Stomach (tissue), 9 donors: ENCODE measurements around the gene GATA6. TPM values are rescaled to one million over a fixed set of nuclear protein-coding genes. Genes with fewer than 3 reads are reported as not detected.

ENCODE experiments used
- DNase-seq, 2 donors: peaks; one replicate each; pipeline versions ENCODE4 v3.0.0 to v3.0.0-alpha.2; 2013 to 2019
- H3K27ac ChIP-seq, 5 donors: fragments of 200-600 bp in 4 of 5; sonication (generic) in 4 of 5; one replicate each; pipeline ENCODE4 v1.5.1; 2013 to 2019; ENCODE audit warnings: mild to moderate bottlenecking in 1 of 5, moderate library complexity in 1 of 5
- H3K27me3 ChIP-seq, 3 donors: fragments of 200-600 bp; sonication (generic); one replicate each; pipeline ENCODE4 v1.5.1; 2017 to 2019; ENCODE audit warnings: mixed run types in 1 of 3
- H3K36me3 ChIP-seq, 4 donors: fragments of 200-600 bp; sonication (generic); 1 replicate in 3 of 4; 2 replicates in 1 of 4; pipeline ENCODE4 v1.5.1; 2016 to 2019
- H3K4me1 ChIP-seq, 4 donors: fragments of 200-600 bp; sonication (generic); one replicate each; pipeline ENCODE4 v1.5.1; 2016 to 2019
- H3K4me3 ChIP-seq, 4 donors: fragments of 200-600 bp; sonication (generic) in 3 of 4; one replicate each; pipeline ENCODE4 v1.5.1; 2016 to 2019; ENCODE audit warnings: mild to moderate bottlenecking in 1 of 4
- H3K9me3 ChIP-seq, 4 donors: fragments of 200-600 bp; sonication (generic); one replicate each; pipeline ENCODE4 v1.5.1; 2016 to 2019
- EP300 ChIP-seq: sonication (generic); formaldehyde crosslinking; IDR thresholded peaks from one replicate; pipeline ENCODE4 v1.6.1; 2017; ENCODE audit warnings: antibody characterized with exemption
- POLR2A ChIP-seq, 4 donors: fragments of 450-650 bp; IDR thresholded peaks; one replicate each; pipeline ENCODE4 v1.6.1; 2016; ENCODE audit warnings: antibody characterized with exemption in 4 of 4, control low read depth in 2 of 4, mild to moderate bottlenecking in 1 of 4, moderate library complexity in 1 of 4
- POLR2AphosphoS5 ChIP-seq, 3 donors: sonication (generic); formaldehyde crosslinking; IDR thresholded peaks; one replicate each; pipeline ENCODE4 v1.6.1; 2016; ENCODE audit warnings: antibody characterized with exemption in 3 of 3
- WGBS, 5 donors: extraction: QIAGEN DNeasy Blood & Tissue Kit in 3 of 5; methylation state at CpG; one replicate each; pipeline versions ENCODE4 v1.1.5 to v1.1.7; 2013 to 2018; 5-methylcytosine and 5-hydroxymethylcytosine counted together
- intact Hi-C: fragments of 100-400 bp; cut with DNase I; formaldehyde crosslinking; loops from one replicate; pipeline ENCODE4 v1.15.1; 2023; ENCODE audit warnings: low total_unique reads
- polyA plus RNA-seq, 3 donors: library from polyadenylated mRNA; stranded (reverse); fragments of 200-250 nt; gene quantifications; one replicate each; pipeline ENCODE4 v1.2.3, GENCODE V29; 2013
- total RNA-seq, 5 donors: library from RNA; depleted of rRNA; stranded (reverse); fragments of >200 nt; gene quantifications; one replicate each; pipeline versions ENCODE4 v1.1.0 to v1.2.3, GENCODE V29; 2014 to 2016
- TF ChIP-seq, protein P1 (sequence below), 7 experiments: fragments of 450-650 bp in 4 of 7; fragments of 200-600 bp in 3 of 7; sonication (generic) in 3 of 7; IDR thresholded peaks; one replicate each; pipeline ENCODE4 v1.5.1; 2016 to 2019; ENCODE audit warnings: antibody characterized with exemption in 7 of 7, control low read depth in 2 of 7, mild to moderate bottlenecking in 1 of 7
- donor health status: healthy with polysubstance abuse.
- donor health status: Bipolar disorder and iron deficiency.
- donor health status: healthy.

The GATA6 gene
- total and polyA plus RNA-seq, 8 donors = 11.9 to 194 (median 75.7) TPM

DNA sequence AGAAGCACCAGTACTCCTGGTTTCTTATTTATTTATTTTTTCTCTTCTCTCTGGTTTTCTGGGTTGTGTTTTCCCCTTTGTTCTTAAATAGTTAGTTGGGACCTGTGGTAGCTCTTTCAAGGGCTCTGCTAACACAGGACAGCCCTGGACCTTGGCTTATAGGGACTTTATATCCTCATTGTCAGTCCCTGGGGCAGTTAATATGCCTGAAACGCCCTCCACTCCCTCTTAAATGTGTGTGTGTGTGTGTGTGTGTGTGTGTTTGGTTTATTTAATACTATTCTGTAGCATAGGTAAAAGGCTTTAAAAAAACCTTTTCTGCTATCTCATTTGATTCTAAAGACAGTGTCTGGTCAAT, 54.6 kb downstream of the GATA6 start:
- intact Hi-C loops = no loop called here
- no peak overlapping the region for H3K27ac ChIP-seq
- no peaks in the 10 kb centered on the region for H3K9me3 ChIP-seq
- no peaks in the 10 kb centered on the region for H3K36me3 ChIP-seq
- no peaks in the 10 kb centered on the region for H3K27me3 ChIP-seq
- no peak overlapping the region for H3K4me3 ChIP-seq
- 56 to 79% (median 64%) methylated on average over 1 of the region's 1 CpG for WGBS, 5 donors
- peaks cover 0 to 3% (median 0%) of the 10 kb centered on the region in 4 donors for H3K4me1 ChIP-seq
- no peak for TF ChIP-seq POLR2A (IDR thresholded peaks at IDR 0.05)
- TF ChIP-seq, protein P1, sequence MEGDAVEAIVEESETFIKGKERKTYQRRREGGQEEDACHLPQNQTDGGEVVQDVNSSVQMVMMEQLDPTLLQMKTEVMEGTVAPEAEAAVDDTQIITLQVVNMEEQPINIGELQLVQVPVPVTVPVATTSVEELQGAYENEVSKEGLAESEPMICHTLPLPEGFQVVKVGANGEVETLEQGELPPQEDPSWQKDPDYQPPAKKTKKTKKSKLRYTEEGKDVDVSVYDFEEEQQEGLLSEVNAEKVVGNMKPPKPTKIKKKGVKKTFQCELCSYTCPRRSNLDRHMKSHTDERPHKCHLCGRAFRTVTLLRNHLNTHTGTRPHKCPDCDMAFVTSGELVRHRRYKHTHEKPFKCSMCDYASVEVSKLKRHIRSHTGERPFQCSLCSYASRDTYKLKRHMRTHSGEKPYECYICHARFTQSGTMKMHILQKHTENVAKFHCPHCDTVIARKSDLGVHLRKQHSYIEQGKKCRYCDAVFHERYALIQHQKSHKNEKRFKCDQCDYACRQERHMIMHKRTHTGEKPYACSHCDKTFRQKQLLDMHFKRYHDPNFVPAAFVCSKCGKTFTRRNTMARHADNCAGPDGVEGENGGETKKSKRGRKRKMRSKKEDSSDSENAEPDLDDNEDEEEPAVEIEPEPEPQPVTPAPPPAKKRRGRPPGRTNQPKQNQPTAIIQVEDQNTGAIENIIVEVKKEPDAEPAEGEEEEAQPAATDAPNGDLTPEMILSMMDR (IDR thresholded peaks at IDR 0.05) = no peak
- no peak for TF ChIP-seq EP300
- no peak for TF ChIP-seq POLR2AphosphoS5 (IDR thresholded peaks at IDR 0.05)
- no peak for DNase-seq

DNA sequence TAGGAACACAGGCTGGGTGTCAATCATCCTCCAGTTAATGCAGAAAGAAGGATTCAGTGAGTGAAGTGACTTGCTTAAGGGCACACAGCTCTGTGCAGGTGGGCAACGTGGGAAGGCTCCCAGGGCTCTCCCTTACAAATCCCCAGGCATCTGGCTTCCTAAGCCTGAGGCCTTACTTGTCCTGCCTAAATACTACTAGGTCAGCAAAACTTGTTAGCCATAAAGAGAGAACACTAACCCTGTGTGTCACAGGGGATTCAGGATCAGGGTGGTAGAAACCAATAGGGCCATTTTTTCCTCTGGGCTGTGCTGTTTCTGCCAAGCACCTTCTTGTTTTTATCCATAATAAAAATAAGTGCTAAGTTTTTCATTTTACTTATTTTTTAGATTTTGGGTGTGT, 55.0 kb downstream of the GATA6 start:
- Histone ChIP-seq H3K4me1 (peaks cover 0 to 3% (median 0%) of the 10 kb centered on the region in 4 donors), H3K9me3 (no peaks in the 10 kb centered on the region), H3K27me3 (no peaks in the 10 kb centered on the region), H3K4me3 (no peak overlapping the region), H3K36me3 (no peaks in the 10 kb centered on the region), H3K27ac (no peak overlapping the region)
- intact Hi-C loops = no loop called here
- no peak for DNase-seq
- TF ChIP-seq POLR2AphosphoS5 (IDR thresholded peaks at IDR 0.05) (no peak), EP300 (no peak)
- 56 to 87% (median 79%) methylated on average over 1 of the region's 1 CpG for WGBS, 5 donors

DNA sequence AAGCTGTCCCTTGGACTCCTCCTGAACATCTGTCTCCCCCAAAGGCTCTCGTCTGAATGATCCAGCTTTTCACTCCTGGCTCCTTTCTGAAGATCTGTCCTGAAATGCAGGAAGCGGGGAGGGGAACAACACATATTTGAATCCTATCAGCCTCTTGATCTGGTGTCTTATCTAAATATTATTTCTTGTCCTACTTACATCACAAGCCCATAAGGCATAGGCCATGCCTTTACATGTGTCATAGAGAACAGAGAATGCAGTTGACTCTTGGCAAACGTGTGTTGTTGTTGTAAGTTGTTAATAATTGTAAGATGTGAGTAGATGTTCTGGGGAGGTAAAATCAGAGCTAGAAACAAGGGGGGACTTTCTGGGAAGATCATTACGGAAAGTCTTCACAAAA, 57.4 kb downstream of the GATA6 start:
- H3K27ac ChIP-seq = no peak overlapping the region
- no peak overlapping the region for H3K4me3 ChIP-seq
- H3K4me1 ChIP-seq = peaks cover 0 to 3% (median 0%) of the 10 kb centered on the region in 4 donors
- no peak for DNase-seq
- intact Hi-C loops = no loop called here
- TF ChIP-seq POLR2A (IDR thresholded peaks at IDR 0.05) = no peak
- TF ChIP-seq, protein P1 (IDR thresholded peaks at IDR 0.05) = no peak
- H3K27me3 ChIP-seq = no peaks in the 10 kb centered on the region
- H3K9me3 ChIP-seq = no peaks in the 10 kb centered on the region
- 72 to 80% (median 75%) methylated on average over 4 of the region's 4 CpGs for WGBS, 5 donors
- no peaks in the 10 kb centered on the region for H3K36me3 ChIP-seq

DNA sequence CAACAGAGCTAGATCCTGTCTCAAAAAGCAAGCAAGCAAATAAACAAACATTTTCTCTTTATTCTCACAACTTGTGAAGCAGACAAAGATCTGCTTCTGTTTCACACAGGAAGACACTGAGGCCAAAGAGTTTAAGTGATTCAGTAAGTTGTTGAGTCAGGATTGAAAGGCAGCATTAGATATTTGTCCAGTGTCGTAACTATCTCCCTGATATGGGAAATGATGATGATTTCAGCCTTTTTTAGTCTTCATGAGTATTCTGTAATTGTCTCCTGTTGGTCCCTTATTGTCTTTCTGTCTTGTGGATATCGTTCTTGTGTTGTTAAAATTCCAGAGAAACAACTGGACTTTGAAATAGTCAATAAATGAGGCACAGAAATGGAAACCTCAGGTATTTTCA, 59.6 kb downstream of the GATA6 start:
- WGBS, 5 donors = 70 to 77% (median 74%) methylated on average over 2 of the region's 2 CpGs
- Histone ChIP-seq H3K27me3 (no peaks in the 10 kb centered on the region), H3K27ac (no peak overlapping the region), H3K4me1 (peaks cover 0 to 3% (median 0%) of the 10 kb centered on the region in 4 donors), H3K4me3 (no peak overlapping the region), H3K36me3 (no peaks in the 10 kb centered on the region), H3K9me3 (no peaks in the 10 kb centered on the region)
- DNase-seq = no peak
- intact Hi-C loops = no loop called here
- TF ChIP-seq, protein P1 (IDR thresholded peaks at IDR 0.05) = no peak
- no peak for TF ChIP-seq POLR2A (IDR thresholded peaks at IDR 0.05)
- TF ChIP-seq EP300 = no peak
- TF ChIP-seq POLR2AphosphoS5 (IDR thresholded peaks at IDR 0.05) = no peak

DNA sequence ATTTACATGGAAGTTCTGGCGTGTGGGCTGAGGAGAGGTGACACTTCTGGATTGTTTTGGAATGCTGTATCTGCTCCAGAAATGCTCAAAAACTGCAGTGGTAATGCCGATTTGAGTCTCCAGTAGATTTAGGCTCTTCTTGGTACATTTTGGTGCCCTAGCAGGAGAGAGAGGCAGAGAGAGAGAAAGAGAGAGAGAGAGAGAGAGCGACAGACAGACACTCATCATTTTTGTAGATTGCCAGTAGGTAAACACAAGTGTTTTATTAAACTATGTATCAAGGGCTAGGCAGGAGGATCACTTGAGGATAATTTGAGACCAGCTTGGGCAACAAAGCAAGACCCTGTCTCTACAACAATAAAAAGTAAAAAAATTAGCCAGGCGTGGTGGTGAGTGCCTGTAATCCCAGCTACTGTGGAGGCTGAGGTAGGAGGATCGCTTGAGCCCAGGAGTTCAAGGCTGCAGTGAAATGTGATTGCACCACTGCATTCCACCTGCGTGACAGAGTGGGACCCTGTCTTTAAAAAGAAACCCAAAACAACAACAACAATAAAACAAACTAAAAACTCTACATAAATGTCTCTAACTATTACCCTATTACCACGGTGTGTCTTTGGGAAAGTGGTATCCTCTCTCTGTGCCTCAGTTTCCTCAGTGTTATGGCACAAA, 60.2 kb downstream of the GATA6 start:
- Histone ChIP-seq H3K9me3 (no peaks in the 10 kb centered on the region), H3K4me1 (peaks cover 0 to 3% (median 0%) of the 10 kb centered on the region in 4 donors), H3K27ac (no peak overlapping the region), H3K4me3 (no peak overlapping the region), H3K36me3 (no peaks in the 10 kb centered on the region), H3K27me3 (no peaks in the 10 kb centered on the region)
- intact Hi-C loops = no loop called here
- DNase-seq = no peak
- 88 to 91% (median 91%) methylated on average over 7 of the region's 7 CpGs for WGBS, 5 donors
- TF ChIP-seq POLR2A (IDR thresholded peaks at IDR 0.05) (no peak), POLR2AphosphoS5 (IDR thresholded peaks at IDR 0.05) (no peak), EP300 (no peak)
- TF ChIP-seq, protein P1 (IDR thresholded peaks at IDR 0.05) = no peak
